KMS-11 (cell line): ENCODE results near the gene GPBP1L1.

ENCODE experiments used
- H2AFZ ChIP-seq: fragments of 200-600 bp; sonication (generic); 2 replicates; pipeline ENCODE4 v1.6.1; 2016; ENCODE audit warnings: antibody characterized with exemption, mixed run types, low read depth
- H3K27ac ChIP-seq: fragments of 200-600 bp; sonication (generic); 2 replicates; pipeline ENCODE4 v1.6.1; 2016; ENCODE audit warnings: mild to moderate bottlenecking, mixed run types
- H3K27me3 ChIP-seq: fragments of 200-600 bp; sonication (generic); 2 replicates; pipeline ENCODE4 v1.6.1; 2017; ENCODE audit warnings: mild to moderate bottlenecking, low read depth, mixed run types, moderate library complexity; ENCODE audit not compliant: insufficient read depth
- H3K36me3 ChIP-seq: fragments of 200-600 bp; sonication (generic); 2 replicates; pipeline ENCODE4 v1.6.1; 2017; ENCODE audit warnings: mild to moderate bottlenecking, mixed run types; ENCODE audit not compliant: insufficient read depth
- H3K4me1 ChIP-seq: fragments of 200-600 bp; sonication (generic); 2 replicates; pipeline ENCODE4 v1.6.1; 2016; ENCODE audit warnings: mild to moderate bottlenecking, low read depth, mixed run types; ENCODE audit not compliant: poor library complexity, severe bottlenecking
- H3K4me2 ChIP-seq: fragments of 200-600 bp; sonication (generic); 2 replicates; pipeline ENCODE4 v1.7.0; 2016; ENCODE audit warnings: mild to moderate bottlenecking, mixed run types
- H3K4me3 ChIP-seq: fragments of 200-600 bp; sonication (generic); IDR thresholded peaks from 2 replicates; pipeline ENCODE4 v1.6.1; 2017; ENCODE audit warnings: low read depth, low read length, mixed read lengths; ENCODE audit not compliant: insufficient read depth
- H3K79me2 ChIP-seq: fragments of 200-600 bp; sonication (generic); 2 replicates; pipeline ENCODE4 v1.6.1; 2016; ENCODE audit warnings: low read depth, mixed run types; ENCODE audit not compliant: insufficient read depth
- H3K9ac ChIP-seq: fragments of 200-600 bp; sonication (generic); 2 replicates; pipeline ENCODE4 v1.6.1; 2016; ENCODE audit warnings: mild to moderate bottlenecking, mixed run types
- H4K20me1 ChIP-seq: fragments of 200-600 bp; sonication (generic); 2 replicates; pipeline ENCODE4 v1.6.1; 2016; ENCODE audit warnings: mild to moderate bottlenecking, mixed run types; ENCODE audit not compliant: insufficient read depth
- CTCF ChIP-seq: fragments of 200-600 bp; sonication (generic); conservative IDR thresholded peaks from 2 replicates; pipeline ENCODE4 v1.6.1; 2017; ENCODE audit warnings: low read depth, mild to moderate bottlenecking, antibody characterized with exemption, low read length, moderate library complexity, mixed read lengths

GPBP1L1 gene

GRCh38 chr1:45643321-45643720 is 43.0 kb downstream of the GPBP1L1 start:
- Histone ChIP-seq H3K79me2 (no peaks in the 10 kb centered on the region), H3K27ac (no peak overlapping the region), H3K27me3 (no peaks in the 10 kb centered on the region), H2AFZ (no peak overlapping the region), H3K4me3 (no peak overlapping the region), H3K36me3 (no peaks in the 10 kb centered on the region), H3K4me2 (no peak overlapping the region), H3K4me1 (peaks cover 14% of the 10 kb centered on the region), H3K9ac (no peak overlapping the region), H4K20me1 (no peaks in the 10 kb centered on the region)
- no peak for TF ChIP-seq CTCF

GRCh38 chr1:45640293-45640692 is 46.0 kb downstream of the GPBP1L1 start:
- Histone ChIP-seq H3K36me3 (no peaks in the 10 kb centered on the region), H4K20me1 (no peaks in the 10 kb centered on the region), H3K27ac (no peak overlapping the region)

GRCh38 chr1:45635211-45635610 is 51.1 kb downstream of the GPBP1L1 start:
- no peak overlapping the region for H3K9ac ChIP-seq
- H3K4me1 ChIP-seq = no peaks in the 10 kb centered on the region
- H3K4me3 ChIP-seq = no peak overlapping the region
- H3K27me3 ChIP-seq = no peaks in the 10 kb centered on the region
- H2AFZ ChIP-seq = no peak overlapping the region
- H3K27ac ChIP-seq = no peak overlapping the region
- no peaks in the 10 kb centered on the region for H3K36me3 ChIP-seq
- no peak for TF ChIP-seq CTCF
- no peak overlapping the region for H3K4me2 ChIP-seq
- no peaks in the 10 kb centered on the region for H3K79me2 ChIP-seq
- H4K20me1 ChIP-seq = no peaks in the 10 kb centered on the region

More at GRCh38 chr1:45640293-45640692, 46.0 kb downstream of the GPBP1L1 start:
- no peak overlapping the region for H3K4me2 ChIP-seq
- H3K4me1 ChIP-seq = peaks cover 14% of the 10 kb centered on the region
- H3K27me3 ChIP-seq = no peaks in the 10 kb centered on the region
- TF ChIP-seq CTCF = no peak
- H3K4me3 ChIP-seq = no peak overlapping the region
- H3K9ac ChIP-seq = no peak overlapping the region
- no peak overlapping the region for H2AFZ ChIP-seq
- H3K79me2 ChIP-seq = no peaks in the 10 kb centered on the region

GRCh38 chr1:45630429-45630828 is 55.9 kb downstream of the GPBP1L1 start:
- Histone ChIP-seq H3K9ac (no peak overlapping the region), H3K27ac (no peak overlapping the region), H3K4me2 (no peak overlapping the region), H3K4me3 (no peak overlapping the region), H2AFZ (no peak overlapping the region), H3K27me3 (no peaks in the 10 kb centered on the region), H3K4me1 (no peaks in the 10 kb centered on the region), H4K20me1 (no peaks in the 10 kb centered on the region), H3K36me3 (no peaks in the 10 kb centered on the region), H3K79me2 (no peaks in the 10 kb centered on the region)
- no peak for TF ChIP-seq CTCF
